ENCODE measurements around the gene ITFG1. TPM values are rescaled to one million over a fixed set of nuclear protein-coding genes. Genes with fewer than 3 reads are reported as not detected.

Gene ITFG1
- 34.7 to 40.9 TPM (median 38.4 TPM) in 5 replicates for total RNA-seq (2022; extraction: Qiagen RNA extraction)

DNA sequence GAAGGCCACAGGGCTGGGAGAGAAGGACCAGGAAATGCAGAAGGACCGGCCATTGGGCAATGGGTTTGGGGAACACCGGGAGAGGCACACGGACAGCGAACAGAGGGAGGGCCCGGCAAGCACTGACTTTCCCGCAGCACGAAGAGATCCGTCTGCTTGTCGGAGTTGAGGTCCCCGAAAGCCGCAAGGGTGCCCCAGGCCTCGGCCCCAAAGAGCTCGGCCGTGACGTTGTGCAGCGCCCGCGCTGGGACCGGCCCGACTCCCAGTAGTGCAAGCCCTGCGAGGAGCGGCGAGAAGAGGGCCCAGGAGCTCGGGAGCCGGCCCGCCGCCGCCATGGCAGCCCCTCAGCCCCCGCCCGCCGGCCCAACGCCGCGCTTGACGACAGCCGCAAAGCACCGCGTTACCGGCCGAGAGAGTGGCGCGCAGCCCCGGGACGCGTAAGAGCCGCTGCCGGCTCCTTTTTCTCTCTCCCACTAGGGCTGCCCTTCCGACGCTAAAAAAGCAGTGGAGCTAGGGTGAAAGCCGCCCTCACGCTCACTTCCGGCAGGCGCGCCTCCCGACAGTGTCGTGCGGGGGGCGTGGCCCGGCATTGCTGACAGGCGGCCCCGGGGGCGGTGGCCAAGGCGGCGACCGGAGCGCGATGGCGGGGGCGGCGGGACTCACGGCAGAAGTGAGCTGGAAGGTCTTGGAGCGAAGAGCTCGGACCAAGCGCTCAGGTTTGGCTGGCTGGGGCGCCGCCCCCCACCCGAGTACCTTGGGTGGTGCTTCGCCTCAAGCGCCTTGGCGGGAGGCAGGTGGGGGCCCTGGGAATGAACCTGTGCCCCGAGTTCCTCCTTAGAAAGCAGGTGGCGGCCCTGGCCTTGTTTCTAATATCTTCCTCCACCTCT lies at the start of gene ITFG1, which contains the start of gene PHKB:
TSS of gene ITFG1 (minus strand) at position 353 of the 887 bp plus-strand sequence. CDS start at position 335, 18 bp downstream.
TSS of gene PHKB (plus strand) at position 621 of the 887 bp plus-strand sequence. CDS start at position 641, 20 bp downstream.

DNA sequence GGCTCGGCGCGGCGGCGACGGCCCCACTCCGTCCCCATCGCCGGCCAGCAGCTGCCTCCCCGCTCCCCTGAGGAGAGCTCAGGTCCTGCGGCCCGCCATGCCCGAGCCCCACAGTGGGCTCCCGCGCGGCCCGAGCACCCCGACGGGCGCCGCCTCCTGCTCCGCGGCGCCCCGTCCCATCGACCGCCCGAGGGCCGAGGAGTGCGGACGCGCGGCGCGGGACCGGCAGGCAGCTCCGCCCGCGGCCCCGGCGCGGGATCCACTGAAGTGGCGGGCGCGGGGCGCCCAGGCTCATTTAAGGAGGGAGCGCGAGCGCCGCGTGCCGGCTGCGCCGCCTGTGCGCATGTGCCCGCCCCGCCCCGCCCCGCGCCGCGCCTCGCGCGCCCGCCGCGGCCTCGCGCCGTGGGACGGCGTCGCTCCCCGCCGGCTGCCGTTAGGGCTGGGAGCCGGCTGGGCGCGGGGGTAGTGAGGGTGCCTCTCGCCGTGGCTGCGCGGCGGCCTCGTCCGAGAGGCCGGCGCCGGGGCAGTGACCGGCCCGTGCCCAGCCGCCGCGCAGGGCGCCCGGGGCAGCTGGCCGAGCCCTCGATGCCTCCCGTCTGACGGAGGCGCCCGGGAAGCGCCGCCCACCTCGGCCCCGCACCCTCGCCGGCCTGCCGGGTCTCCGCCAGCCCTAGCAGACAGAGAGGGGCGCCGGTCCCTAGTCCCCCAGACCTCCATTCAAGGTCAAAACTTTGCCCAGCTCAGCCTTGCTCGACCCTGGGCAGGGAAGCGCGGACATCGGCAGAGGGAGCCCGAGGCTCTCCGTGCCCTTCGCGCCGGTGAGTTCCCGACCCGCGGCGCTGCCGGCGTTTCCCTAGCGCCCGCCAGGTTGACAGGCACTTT lies 316.9 kb downstream of the ITFG1 start, which contains the start of gene NETO2:
TSS of gene NETO2 (minus strand) at position 269 of the 882 bp plus-strand sequence. CDS start 333 bp downstream, outside the sequence.

Other genes starting within 250 kb of the ITFG1 start
- 26.9 to 32.6 TPM (median 27.6 TPM) in 5 replicates for gene PHKB, start 268 bp upstream of the ITFG1 start, total RNA-seq (2022; extraction: Qiagen RNA extraction)

Measured in A549 treated with AZD2906 at 1 μM for 4 hours (cell line).